HEK293 (cell line): ENCODE data around the gene GJA10.
"Not testable (repeated sequence)": the region's sequence is repeated elsewhere in the genome, so short reads cannot be mapped to it uniquely, and the experiment has no call there.

Experiments used
- CTCF ChIA-PET: fragments of 350-600 bp; formaldehyde crosslinking; extraction: SDS; loops from one replicate; lab custom pipeline; 2021; ENCODE audit warnings: antibody characterized with exemption; lab: Yijun Ruan, JAX
- POLR2A ChIA-PET: fragments of 300-600 bp; formaldehyde crosslinking; extraction: SDS; loops from one replicate; lab custom pipeline; 2020; ENCODE audit warnings: antibody characterized with exemption, inconsistent platforms; lab: Yijun Ruan, JAX
- H3K27ac ChIP-seq: fragments of 200-500 bp; sonication (Bioruptor generic); 2 replicates; pipeline ENCODE4 v1.5.1; 2014; ENCODE audit warnings: low read depth, low read length, control low read depth, inconsistent platforms; ENCODE audit errors: extremely low read depth
- H3K36me3 ChIP-seq, 2 experiments: fragments of 200-500 bp in 1 of 2; sonication (Bioruptor generic) in 1 of 2; 1 replicate in 1 of 2; 2 replicates in 1 of 2; pipeline ENCODE4 v1.5.1; 2014 to 2017; ENCODE audit warnings: inconsistent platforms in 2 of 2, low read length in 2 of 2; ENCODE audit not compliant: control insufficient read depth in 2 of 2, insufficient read depth in 1 of 2
- H3K4me1 ChIP-seq: fragments of 200-500 bp; sonication (Bioruptor generic); 2 replicates; pipeline ENCODE4 v1.5.1; 2014; ENCODE audit warnings: mild to moderate bottlenecking, low read length, inconsistent platforms; ENCODE audit not compliant: control insufficient read depth, insufficient read depth
- H3K4me3 ChIP-seq: 2 replicates; pipeline ENCODE4 v1.5.1; 2011; ENCODE audit warnings: low read depth, mild to moderate bottlenecking, control low read depth, low read length, moderate library complexity
- H3K9me3 ChIP-seq: fragments of 200-500 bp; sonication (Bioruptor generic); 2 replicates; pipeline ENCODE4 v1.5.1; 2014; ENCODE audit warnings: low read depth, low read length, inconsistent platforms; ENCODE audit not compliant: control insufficient read depth, insufficient read depth
- HOXC10 ChIP-seq: sonication (generic); formaldehyde crosslinking; IDR thresholded peaks from 2 replicates; pipeline ENCODE4 v1.8.1; 2023; ENCODE audit warnings: mild to moderate bottlenecking, missing genetic modification reagents
- IKZF3 ChIP-seq: fragments of 450-650 bp; IDR thresholded peaks from 2 replicates; pipeline ENCODE4 v1.5.0; 2018; ENCODE audit warnings: missing biosample characterization, mild to moderate bottlenecking, missing genetic modification characterization, moderate library complexity
- OSR2 ChIP-seq: fragments of 450-650 bp; formaldehyde crosslinking; IDR thresholded peaks from 2 replicates; pipeline ENCODE4 v1.5.1; 2016; ENCODE audit warnings: missing biosample characterization, missing genetic modification characterization
- PATZ1 ChIP-seq: fragments of 450-650 bp; formaldehyde crosslinking; IDR thresholded peaks from 2 replicates; pipeline ENCODE4 v1.5.1; 2016; ENCODE audit warnings: missing biosample characterization, missing genetic modification characterization
- REST ChIP-seq: fragments of 450-650 bp; formaldehyde crosslinking; IDR thresholded peaks from 2 replicates; pipeline ENCODE4 v1.5.1; 2016; ENCODE audit warnings: missing biosample characterization, missing genetic modification characterization
- YY2 ChIP-seq: fragments of 450-650 bp; formaldehyde crosslinking; IDR thresholded peaks from 2 replicates; pipeline ENCODE4 v1.5.1; 2016; ENCODE audit warnings: missing biosample characterization, missing genetic modification characterization
- ZNF112 ChIP-seq: fragments of 450-650 bp; formaldehyde crosslinking; IDR thresholded peaks from 2 replicates; pipeline ENCODE4 v1.5.0; 2017; ENCODE audit warnings: missing biosample characterization, missing genetic modification characterization
- ZNF16 ChIP-seq: fragments of 450-650 bp; formaldehyde crosslinking; IDR thresholded peaks from 2 replicates; pipeline ENCODE4 v1.5.1; 2016; ENCODE audit warnings: low read depth, missing biosample characterization, missing genetic modification characterization
- ZNF174 ChIP-seq: fragments of 450-650 bp; formaldehyde crosslinking; IDR thresholded peaks from 2 replicates; pipeline ENCODE4 v1.5.0; 2017; ENCODE audit warnings: missing biosample characterization, mild to moderate bottlenecking, missing genetic modification characterization
- ZNF2 ChIP-seq: fragments of 450-650 bp; formaldehyde crosslinking; IDR thresholded peaks from 2 replicates; pipeline ENCODE4 v1.5.1; 2016; ENCODE audit warnings: missing biosample characterization, missing genetic modification characterization
- ZNF214 ChIP-seq: fragments of 450-650 bp; formaldehyde crosslinking; IDR thresholded peaks from 2 replicates; pipeline ENCODE4 v1.5.1; 2017; ENCODE audit warnings: missing biosample characterization, mild to moderate bottlenecking, missing genetic modification characterization, borderline replicate concordance
- ZNF239 ChIP-seq: fragments of 450-650 bp; formaldehyde crosslinking; IDR thresholded peaks from 2 replicates; pipeline ENCODE4 v1.5.1; 2016; ENCODE audit warnings: missing biosample characterization, missing genetic modification characterization
- ZNF311 ChIP-seq: fragments of 450-650 bp; formaldehyde crosslinking; IDR thresholded peaks from 2 replicates; pipeline ENCODE4 v1.5.1; 2017; ENCODE audit warnings: missing biosample characterization, missing genetic modification characterization, borderline replicate concordance
- ZNF324 ChIP-seq: fragments of 450-650 bp; formaldehyde crosslinking; IDR thresholded peaks from 2 replicates; pipeline ENCODE4 v1.5.1; 2016; ENCODE audit warnings: missing biosample characterization, missing genetic modification characterization
- ZNF416 ChIP-seq: fragments of 450-650 bp; formaldehyde crosslinking; IDR thresholded peaks from 2 replicates; pipeline ENCODE4 v1.5.1; 2016; ENCODE audit warnings: missing biosample characterization, missing genetic modification characterization
- ZNF677 ChIP-seq: fragments of 450-650 bp; IDR thresholded peaks from 2 replicates; pipeline ENCODE4 v1.5.0; 2018; ENCODE audit warnings: missing biosample characterization, mild to moderate bottlenecking, missing genetic modification characterization, moderate library complexity
- ZNF76 ChIP-seq: fragments of 450-650 bp; formaldehyde crosslinking; IDR thresholded peaks from 2 replicates; pipeline ENCODE4; 2016; ENCODE audit warnings: low read depth, missing biosample characterization, missing genetic modification characterization, borderline replicate concordance

The GJA10 gene

GRCh38 chr6:89894169-89894568, at the start of gene GJA10:
Gene GJA10, plus strand, starts transcription at chr6:89894469. Its CDS starts 0 bp downstream, at chr6:89894469.
- Histone ChIP-seq H3K4me3 (no peak within 1 kb of the TSS), H3K36me3 (no peaks in the 10 kb centered on the region), H3K9me3 (no peaks in the 10 kb centered on the region), H3K27ac (no peak within 1 kb of the TSS)
- ChIA-PET POLR2A (no interaction called here), CTCF (no interaction called here)
- TF ChIP-seq ZNF416 (tag by site-specific recombination) (no peak), ZNF677 (tag by site-specific recombination) (no peak), IKZF3 (tag by site-specific recombination) (no peak), ZNF16 (tag by site-specific recombination) (no peak), REST (no peak), OSR2 (tag by site-specific recombination) (no peak), PATZ1 (tag by site-specific recombination) (no peak), ZNF76 (tag by site-specific recombination) (no peak), ZNF324 (no peak), ZNF239 (tag by site-specific recombination) (no peak), HOXC10 (CRISPR knock-in tag) (no peak), ZNF311 (tag by site-specific recombination) (no peak), ZNF214 (tag by site-specific recombination) (no peak), ZNF2 (tag by site-specific recombination) (no peak), ZNF174 (tag by site-specific recombination) (no peak), YY2 (tag by site-specific recombination) (no peak)
- TF ChIP-seq, all 188 proteins: peak for 0
- H3K4me1 ChIP-seq, result no peaks in the 10 kb centered on the region

GRCh38 chr6:89847513-89847912, 46.8 kb upstream of the GJA10 start:
- POLR2A ChIA-PET, result interaction anchor here (0.6 to 1.6 kb wide), 4 partner anchors 10 to 222 kb away, joined by 5 to 7 read pairs (median 6); partner anchors contain the start of genes CASP8AP2 and MDN1
- H3K27ac ChIP-seq, CTCF ChIA-PET, H3K4me3 ChIP-seq, H3K9me3 ChIP-seq, H3K4me1 ChIP-seq: not testable (repeated sequence)
- peaks cover 54 to 78% of the 10 kb centered on the region in 2 experiments for H3K36me3 ChIP-seq

GRCh38 chr6:89853068-89853467, 41.2 kb upstream of the GJA10 start:
- H3K4me1 ChIP-seq, result no peaks in the 10 kb centered on the region
- TF ChIP-seq ZNF112 (tag by site-specific recombination), result no peak
- no peaks in the 10 kb centered on the region for H3K9me3 ChIP-seq
- CTCF ChIA-PET, result interaction anchor here (0.7 kb wide), 1 partner anchor 9 kb away, joined by 4 read pairs; no protein-coding TSS in a partner anchor
- POLR2A ChIA-PET, result no interaction called here
- H3K4me3 ChIP-seq, result no peak overlapping the region
- H3K36me3 ChIP-seq, result peaks cover 81 to 93% of the 10 kb centered on the region in 2 experiments
- H3K27ac ChIP-seq, result no peak overlapping the region
